HepG2 (cell line): ENCODE results near the gene MAPK4.

ENCODE experiments used
- CC2D1A ChIP-seq: sonication (generic); formaldehyde crosslinking; IDR thresholded peaks from 2 replicates; pipeline ENCODE4 v1.8.1; 2023; ENCODE audit warnings: mild to moderate bottlenecking, missing genetic modification reagents
- EZH2 ChIP-seq: conservative IDR thresholded peaks from 2 replicates; pipeline ENCODE4 v1.6.1; 2012; ENCODE audit warnings: mild to moderate bottlenecking, low read depth, low read length, moderate library complexity
- FOXM1 ChIP-seq: sonication (generic); formaldehyde crosslinking; IDR thresholded peaks from 2 replicates; pipeline ENCODE4 v1.5.0; 2020; ENCODE audit warnings: missing genetic modification reagents
- JARID2 ChIP-seq: sonication (generic); formaldehyde crosslinking; IDR thresholded peaks from 2 replicates; pipeline ENCODE4 v1.8.1; 2023; ENCODE audit warnings: missing genetic modification reagents, inconsistent platforms; ENCODE audit not compliant: insufficient replicate concordance
- MTA3 ChIP-seq: sonication (generic); formaldehyde crosslinking; IDR thresholded peaks from 2 replicates; pipeline ENCODE4 v1.4.0; 2020; ENCODE audit warnings: missing genetic modification reagents
- NFYB ChIP-seq: sonication (generic); formaldehyde crosslinking; IDR thresholded peaks from 2 replicates; pipeline ENCODE4 v1.4.0; 2020; ENCODE audit warnings: missing genetic modification reagents
- REPIN1 ChIP-seq: sonication (generic); formaldehyde crosslinking; IDR thresholded peaks from 2 replicates; pipeline ENCODE4 v1.8.0; 2022; ENCODE audit warnings: missing genetic modification reagents, low read depth, mild to moderate bottlenecking, borderline replicate concordance
- ZBTB8A ChIP-seq: sonication (generic); formaldehyde crosslinking; IDR thresholded peaks from 2 replicates; pipeline ENCODE4 v1.4.0; 2020; ENCODE audit warnings: mild to moderate bottlenecking, low read depth, missing genetic modification reagents, borderline replicate concordance
- ZNF263 ChIP-seq: sonication (generic); formaldehyde crosslinking; IDR thresholded peaks from 2 replicates; pipeline ENCODE4 v1.4.0; 2020; ENCODE audit warnings: missing genetic modification reagents
- TF ChIP-seq, protein P1 (sequence below): sonication (generic); formaldehyde crosslinking; IDR thresholded peaks from 2 replicates; pipeline ENCODE4 v1.5.0; 2020; ENCODE audit warnings: mild to moderate bottlenecking, missing genetic modification reagents, moderate library complexity

- TF ChIP-seq, protein P1, sequence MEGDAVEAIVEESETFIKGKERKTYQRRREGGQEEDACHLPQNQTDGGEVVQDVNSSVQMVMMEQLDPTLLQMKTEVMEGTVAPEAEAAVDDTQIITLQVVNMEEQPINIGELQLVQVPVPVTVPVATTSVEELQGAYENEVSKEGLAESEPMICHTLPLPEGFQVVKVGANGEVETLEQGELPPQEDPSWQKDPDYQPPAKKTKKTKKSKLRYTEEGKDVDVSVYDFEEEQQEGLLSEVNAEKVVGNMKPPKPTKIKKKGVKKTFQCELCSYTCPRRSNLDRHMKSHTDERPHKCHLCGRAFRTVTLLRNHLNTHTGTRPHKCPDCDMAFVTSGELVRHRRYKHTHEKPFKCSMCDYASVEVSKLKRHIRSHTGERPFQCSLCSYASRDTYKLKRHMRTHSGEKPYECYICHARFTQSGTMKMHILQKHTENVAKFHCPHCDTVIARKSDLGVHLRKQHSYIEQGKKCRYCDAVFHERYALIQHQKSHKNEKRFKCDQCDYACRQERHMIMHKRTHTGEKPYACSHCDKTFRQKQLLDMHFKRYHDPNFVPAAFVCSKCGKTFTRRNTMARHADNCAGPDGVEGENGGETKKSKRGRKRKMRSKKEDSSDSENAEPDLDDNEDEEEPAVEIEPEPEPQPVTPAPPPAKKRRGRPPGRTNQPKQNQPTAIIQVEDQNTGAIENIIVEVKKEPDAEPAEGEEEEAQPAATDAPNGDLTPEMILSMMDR, result no peak
- TF ChIP-seq MTA3 (CRISPR knock-in tag) (no peak), EZH2 (no peak), JARID2 (CRISPR knock-in tag) (no peak), ZBTB8A (no peak), ZNF263 (no peak), REPIN1 (CRISPR knock-in tag) (no peak), CC2D1A (CRISPR knock-in tag) (no peak), FOXM1 (CRISPR knock-in tag) (no peak), NFYB (CRISPR knock-in tag) (no peak)
Measured at GRCh38 chr18:50607378-50607926, 47.6 kb downstream of the MAPK4 start.
